Activated naive CD4-positive, alpha-beta T cell treated with anti-CD3 and anti-CD28 coated beads, Interleukin-2, amount 50 U/mL, for 72 hours (primary cell): Measurements from ENCODE around the gene ARHGAP10. TPM values are rescaled to one million over a fixed set of nuclear protein-coding genes. Genes with fewer than 3 reads are reported as not detected.

ENCODE experiments used
- ATAC-seq, 2 donors: fragments of 150-1000 bp; cut with Tn5 transposase; 2 replicates each; pipeline ENCODE4 v1.10.0; 2021; ENCODE audit warnings: mild to moderate bottlenecking in 2 of 2, moderate library complexity in 2 of 2
- DNase-seq, 2 donors: peaks; one replicate each; pipeline ENCODE4 v3.0.0; 2021 to 2022; ENCODE audit warnings: low spot score in 2 of 2
- H3K27ac Mint-ChIP-seq, 2 donors: one replicate each; pipeline ENCODE4 v1.8.0; 2022; ENCODE audit warnings: mild to moderate bottlenecking in 2 of 2, mixed read lengths in 2 of 2
- H3K36me3 Mint-ChIP-seq, 2 donors: one replicate each; pipeline ENCODE4 v1.8.0; 2022; ENCODE audit warnings: mixed read lengths in 2 of 2
- H3K9me3 Mint-ChIP-seq, 2 donors: one replicate each; pipeline ENCODE4 v1.8.0; 2022; ENCODE audit warnings: mixed read lengths in 2 of 2
- total RNA-seq, 2 donors: library from RNA; stranded (reverse); gene quantifications; one replicate each; pipeline ENCODE4 v1.2.3, GENCODE V29; 2022

ARHGAP10 gene, protein sequence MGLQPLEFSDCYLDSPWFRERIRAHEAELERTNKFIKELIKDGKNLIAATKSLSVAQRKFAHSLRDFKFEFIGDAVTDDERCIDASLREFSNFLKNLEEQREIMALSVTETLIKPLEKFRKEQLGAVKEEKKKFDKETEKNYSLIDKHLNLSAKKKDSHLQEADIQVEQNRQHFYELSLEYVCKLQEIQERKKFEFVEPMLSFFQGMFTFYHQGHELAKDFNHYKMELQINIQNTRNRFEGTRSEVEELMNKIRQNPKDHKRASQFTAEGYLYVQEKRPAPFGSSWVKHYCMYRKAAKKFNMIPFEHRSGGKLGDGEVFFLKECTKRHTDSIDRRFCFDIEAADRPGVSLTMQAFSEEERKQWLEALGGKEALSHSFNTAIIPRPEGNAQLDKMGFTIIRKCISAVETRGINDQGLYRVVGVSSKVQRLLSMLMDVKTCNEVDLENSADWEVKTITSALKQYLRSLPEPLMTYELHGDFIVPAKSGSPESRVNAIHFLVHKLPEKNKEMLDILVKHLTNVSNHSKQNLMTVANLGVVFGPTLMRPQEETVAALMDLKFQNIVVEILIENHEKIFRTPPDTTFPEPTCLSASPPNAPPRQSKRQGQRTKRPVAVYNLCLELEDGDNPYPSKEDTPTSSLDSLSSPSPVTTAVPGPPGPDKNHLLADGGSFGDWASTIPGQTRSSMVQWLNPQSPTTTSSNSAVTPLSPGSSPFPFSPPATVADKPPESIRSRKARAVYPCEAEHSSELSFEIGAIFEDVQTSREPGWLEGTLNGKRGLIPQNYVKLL
- 1 to 10 TPM; 2.9 to 6.4 TPM for total RNA-seq

DNA sequence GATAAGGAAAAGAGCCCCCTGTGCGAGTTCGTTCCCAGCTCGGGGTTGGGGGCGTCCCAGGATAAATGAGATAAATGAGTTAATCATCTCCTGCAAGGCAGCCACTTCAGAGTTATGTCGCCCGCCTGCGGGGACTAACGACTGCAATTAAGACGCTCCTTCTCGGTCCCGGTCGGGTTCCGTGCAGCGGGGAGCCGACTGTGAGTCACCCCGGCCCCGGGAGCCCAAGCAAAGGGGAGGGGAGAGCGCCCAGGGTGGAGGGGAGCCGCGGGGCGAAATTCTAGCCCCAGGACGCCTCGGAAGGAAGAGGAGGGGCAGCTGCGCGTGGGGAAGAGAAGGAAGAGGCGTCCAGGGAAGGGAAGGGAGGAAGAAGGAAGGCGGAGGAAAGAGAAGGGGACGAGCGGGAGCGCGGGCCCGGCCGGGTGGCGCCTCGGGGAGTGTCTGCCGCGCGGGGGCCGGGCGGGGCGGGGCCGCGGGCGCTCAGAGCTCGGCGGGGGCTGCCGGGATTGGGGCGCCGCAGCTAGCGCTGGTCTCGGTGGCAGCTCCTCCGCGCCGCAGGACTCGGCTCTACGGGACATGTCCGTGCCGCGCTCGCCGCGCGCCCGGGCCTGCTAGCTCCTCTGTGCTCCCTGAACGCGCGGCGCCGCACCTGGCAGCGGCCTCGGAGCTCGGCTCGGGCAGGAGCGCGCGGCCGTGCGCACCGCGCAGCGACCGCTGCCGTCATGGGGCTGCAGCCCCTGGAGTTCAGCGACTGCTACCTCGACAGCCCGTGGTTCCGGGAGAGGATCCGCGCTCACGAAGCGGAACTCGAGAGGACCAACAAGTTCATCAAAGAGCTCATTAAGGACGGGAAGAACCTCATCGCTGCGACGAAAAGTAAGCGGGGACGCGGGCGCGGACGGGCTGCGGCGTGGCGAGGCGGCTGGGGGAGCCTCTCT, at the start of gene ARHGAP10:
Gene ARHGAP10 (plus strand): TSS at position 509 of the 938 bp plus-strand sequence. CDS start 214 bp downstream, at position 723.
- peak within 1 kb of the TSS; percentile 39 to 85 for H3K27ac Mint-ChIP-seq
- H3K9me3 Mint-ChIP-seq, result no peaks in the 10 kb centered on the region
- peak; percentile 65 to 74 for DNase-seq
- peak; percentile 81 to 83 for ATAC-seq
- H3K36me3 Mint-ChIP-seq, result peaks cover 5 to 6% of the 10 kb centered on the region in 2 donors

DNA sequence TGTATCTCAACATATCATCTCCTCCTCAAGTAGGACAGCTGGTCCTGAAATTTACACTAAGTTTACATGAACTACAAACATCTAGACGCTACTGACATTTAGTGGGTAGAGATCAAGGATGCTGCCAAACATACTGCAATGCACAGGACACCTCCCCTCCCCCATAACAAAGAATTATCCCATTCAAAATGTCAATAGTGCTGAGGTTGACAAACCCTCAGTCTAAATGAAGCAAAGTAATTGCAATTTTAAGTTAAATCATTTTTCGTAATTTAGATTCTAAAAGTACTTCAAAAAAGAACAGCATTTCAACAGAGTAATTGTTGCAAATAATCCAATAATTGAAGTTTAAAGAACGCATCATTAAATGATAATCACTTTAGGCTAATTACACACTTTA, 49.1 kb upstream of the ARHGAP10 start:
- Mint-ChIP-seq H3K36me3 (peaks cover 13 to 23% of the 10 kb centered on the region in 2 donors), H3K9me3 (no peaks in the 10 kb centered on the region), H3K27ac (peak overlapping the region; percentile 93 to 95)
- ATAC-seq (no peak), DNase-seq (no peak)

DNA sequence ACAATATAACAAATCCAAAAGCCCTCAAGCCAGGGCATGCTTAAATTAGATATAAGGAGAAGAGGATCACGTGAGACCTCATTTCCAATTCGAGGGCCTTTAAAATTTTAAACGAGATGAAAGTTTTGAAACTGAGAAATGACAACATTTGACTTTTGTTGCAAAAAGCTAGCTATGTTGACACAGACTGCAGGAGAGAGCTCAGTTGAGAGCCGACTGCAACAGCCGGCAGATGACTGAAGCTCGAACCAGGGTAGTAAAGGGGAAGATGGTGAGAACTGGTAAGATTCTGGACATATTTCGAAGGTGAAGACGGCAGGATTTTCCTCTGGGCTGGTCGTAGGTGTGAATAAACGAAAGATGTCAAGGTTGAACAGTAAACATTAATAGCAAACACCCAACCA, 48.7 kb upstream of the ARHGAP10 start:
- DNase-seq, result no peak

DNA sequence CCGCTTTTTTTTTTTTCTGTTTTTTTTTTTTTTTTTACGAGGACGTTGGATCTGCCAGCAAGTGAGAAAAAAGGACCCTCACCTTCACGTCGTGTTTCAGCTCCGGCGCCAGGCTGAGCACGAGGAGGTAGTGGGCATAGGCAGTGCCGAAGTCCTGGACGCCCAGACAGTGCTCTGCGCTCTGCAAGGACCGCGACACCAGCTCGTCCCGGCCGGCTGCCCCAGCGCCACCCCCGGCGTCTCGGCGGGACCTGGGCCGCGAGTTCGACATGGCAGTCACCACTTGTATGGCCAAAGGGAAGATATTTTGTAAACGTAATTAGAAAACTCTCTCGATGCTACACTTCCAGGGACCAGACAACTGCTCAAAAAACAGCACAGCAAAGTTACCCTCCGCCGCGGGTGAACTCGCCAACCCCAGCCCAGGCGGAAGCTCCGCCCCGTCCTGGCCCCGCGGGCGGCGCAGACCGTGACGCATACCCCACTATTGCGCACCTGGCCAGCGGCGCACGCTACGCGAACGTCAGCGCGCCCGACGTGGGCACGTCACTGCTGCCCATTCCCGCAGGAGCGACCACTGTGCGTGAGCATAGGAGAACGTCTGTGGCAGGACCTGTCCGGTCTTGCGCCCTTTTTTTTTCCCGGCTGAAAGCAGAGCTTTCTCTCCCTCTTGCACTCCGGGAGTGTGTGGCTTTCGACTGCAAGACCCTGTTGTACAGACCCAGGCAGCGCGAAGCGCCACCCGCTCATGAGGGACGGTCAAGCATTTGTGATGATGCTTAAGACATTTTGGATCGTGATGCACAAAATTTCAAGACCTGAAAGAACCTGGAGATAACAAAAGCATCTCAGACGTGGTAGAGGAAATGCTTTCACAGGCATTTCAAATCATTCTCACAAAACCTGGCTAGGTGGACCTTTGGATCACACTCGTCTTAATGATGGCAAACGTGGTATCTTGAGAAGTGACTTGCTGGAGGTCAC, 47.9 kb upstream of the ARHGAP10 start, which contains the start of gene PRMT9:
Gene PRMT9 (minus strand): TSS at position 447 of the 984 bp plus-strand sequence. CDS start 176 bp downstream, at position 271.
- DNase-seq (peak; percentile 88 to 91), ATAC-seq (peak; percentile 100)
- H3K27ac Mint-ChIP-seq, result peak within 1 kb of the TSS; percentile 93 to 95
- H3K9me3 Mint-ChIP-seq, result no peaks in the 10 kb centered on the region
- H3K36me3 Mint-ChIP-seq, result peaks cover 13 to 17% of the 10 kb centered on the region in 2 donors

More for the DNA sequence above, 48.7 kb upstream of the ARHGAP10 start:
- ATAC-seq, result no peak
- H3K9me3 Mint-ChIP-seq, result no peaks in the 10 kb centered on the region
- peak overlapping the region; percentile 93 to 95 for H3K27ac Mint-ChIP-seq
- peaks cover 13 to 23% of the 10 kb centered on the region in 2 donors for H3K36me3 Mint-ChIP-seq

DNA sequence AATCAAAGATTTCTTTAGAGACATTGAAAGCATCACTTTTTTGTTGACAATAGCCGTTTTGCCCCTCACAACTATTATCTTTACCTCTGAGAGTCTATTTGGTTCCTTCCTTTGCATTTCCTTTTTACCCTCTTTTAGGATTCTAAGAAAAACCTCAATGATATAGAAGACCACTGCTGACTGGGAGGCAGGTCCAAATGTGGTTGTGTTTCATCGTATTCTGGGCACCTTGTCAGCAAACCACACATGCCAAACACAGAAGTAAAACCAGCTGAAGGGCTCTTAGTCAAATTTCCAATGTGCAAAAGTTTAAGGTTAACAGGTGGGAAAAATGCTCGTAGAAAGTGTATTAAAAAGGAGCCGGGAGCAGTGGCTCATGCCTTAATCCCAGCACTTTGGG, 42.8 kb upstream of the ARHGAP10 start:
- ATAC-seq (no peak), DNase-seq (no peak)
- Mint-ChIP-seq H3K9me3 (no peaks in the 10 kb centered on the region), H3K27ac (peak overlapping the region in 1 of 2 donors; percentile 20), H3K36me3 (peaks cover 2 to 4% of the 10 kb centered on the region in 2 donors)

DNA sequence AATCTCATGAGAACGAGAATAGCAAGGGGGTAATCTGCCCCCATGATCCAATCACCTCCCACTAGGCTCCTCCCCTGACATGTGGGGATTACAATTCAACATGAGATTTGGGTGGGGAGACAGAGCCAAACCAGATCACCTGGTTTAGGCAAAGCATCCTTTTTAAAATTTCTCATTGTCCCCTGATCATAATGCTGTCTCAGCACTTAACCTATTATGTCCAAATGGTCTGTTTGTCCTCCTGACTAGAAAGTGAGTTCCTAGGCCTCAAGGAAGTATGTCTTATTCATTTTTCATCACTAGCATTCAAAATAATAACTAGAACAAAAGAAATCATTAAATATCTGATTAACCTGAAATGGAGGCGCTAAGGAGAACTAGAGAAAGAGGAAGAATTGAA, 40.1 kb upstream of the ARHGAP10 start:
- DNase-seq, result no peak
- Mint-ChIP-seq H3K36me3 (no peaks in the 10 kb centered on the region), H3K9me3 (no peaks in the 10 kb centered on the region), H3K27ac (no peak overlapping the region)
- ATAC-seq, result no peak

DNA sequence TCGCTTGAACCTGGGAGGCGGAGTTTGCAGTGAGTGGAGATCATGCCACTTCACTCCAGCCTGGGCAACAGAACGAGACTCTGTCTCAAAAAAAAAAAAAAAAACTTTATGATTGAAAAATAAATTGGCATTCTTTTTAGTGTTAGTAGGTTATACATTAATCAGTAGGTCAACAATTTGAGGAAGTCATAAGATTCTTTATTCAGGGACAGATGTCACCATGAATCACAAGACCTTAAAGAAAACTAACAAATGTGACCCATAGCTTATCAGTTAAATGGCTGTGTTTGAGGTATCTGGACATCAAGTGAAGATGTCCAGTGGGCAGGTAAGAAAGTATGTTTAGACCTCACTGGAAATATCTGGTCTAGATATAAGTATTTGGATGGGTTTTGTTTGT, 38.7 kb upstream of the ARHGAP10 start:
- DNase-seq, result no peak

DNA sequence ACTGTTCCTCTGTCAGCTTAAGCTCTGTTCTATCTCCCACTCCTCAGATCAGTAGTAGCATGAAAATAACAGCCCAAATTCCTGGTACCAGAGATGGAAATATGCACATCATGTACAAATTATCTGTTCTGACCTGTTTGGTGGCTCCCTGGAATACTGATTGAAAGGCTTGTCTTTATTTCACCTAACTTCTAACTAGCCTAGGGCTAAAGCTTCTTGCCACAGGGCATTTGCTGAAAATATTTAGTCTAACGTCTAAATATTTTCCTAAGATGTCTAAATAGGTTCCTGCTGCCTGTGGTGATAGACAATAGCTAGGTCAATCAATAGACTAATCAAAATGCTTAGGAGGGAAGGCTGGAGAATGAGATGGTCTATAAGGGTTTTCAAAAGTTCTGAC, 35.0 kb upstream of the ARHGAP10 start:
- Mint-ChIP-seq H3K27ac (no peak overlapping the region), H3K9me3 (no peaks in the 10 kb centered on the region), H3K36me3 (no peaks in the 10 kb centered on the region)
- DNase-seq, result no peak
- ATAC-seq, result no peak

More for the DNA sequence above, 38.7 kb upstream of the ARHGAP10 start:
- no peak for ATAC-seq
- H3K27ac Mint-ChIP-seq, result no peak overlapping the region
- no peaks in the 10 kb centered on the region for H3K36me3 Mint-ChIP-seq
- H3K9me3 Mint-ChIP-seq, result no peaks in the 10 kb centered on the region

DNA sequence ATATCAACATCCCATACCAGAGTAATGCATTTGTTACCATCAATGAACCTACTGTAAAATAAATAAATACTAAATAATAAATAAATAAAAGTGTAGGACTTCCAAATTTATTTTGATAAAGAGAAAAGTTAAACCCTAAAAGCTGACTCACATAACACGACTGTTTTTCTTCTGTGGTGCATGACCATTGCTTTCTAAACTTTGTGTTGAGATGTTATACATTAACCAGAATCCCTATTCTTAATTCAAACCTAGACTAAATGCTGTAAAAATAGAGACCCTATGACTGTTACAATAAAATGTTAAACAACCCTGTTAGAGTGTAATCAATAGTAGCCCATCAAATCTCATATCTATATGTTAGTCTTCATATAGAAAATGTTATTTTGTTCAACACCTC, 27.0 kb upstream of the ARHGAP10 start:
- DNase-seq (no peak), ATAC-seq (no peak)
- no peaks in the 10 kb centered on the region for H3K9me3 Mint-ChIP-seq
- H3K36me3 Mint-ChIP-seq, result no peaks in the 10 kb centered on the region
- no peak overlapping the region for H3K27ac Mint-ChIP-seq

DNA sequence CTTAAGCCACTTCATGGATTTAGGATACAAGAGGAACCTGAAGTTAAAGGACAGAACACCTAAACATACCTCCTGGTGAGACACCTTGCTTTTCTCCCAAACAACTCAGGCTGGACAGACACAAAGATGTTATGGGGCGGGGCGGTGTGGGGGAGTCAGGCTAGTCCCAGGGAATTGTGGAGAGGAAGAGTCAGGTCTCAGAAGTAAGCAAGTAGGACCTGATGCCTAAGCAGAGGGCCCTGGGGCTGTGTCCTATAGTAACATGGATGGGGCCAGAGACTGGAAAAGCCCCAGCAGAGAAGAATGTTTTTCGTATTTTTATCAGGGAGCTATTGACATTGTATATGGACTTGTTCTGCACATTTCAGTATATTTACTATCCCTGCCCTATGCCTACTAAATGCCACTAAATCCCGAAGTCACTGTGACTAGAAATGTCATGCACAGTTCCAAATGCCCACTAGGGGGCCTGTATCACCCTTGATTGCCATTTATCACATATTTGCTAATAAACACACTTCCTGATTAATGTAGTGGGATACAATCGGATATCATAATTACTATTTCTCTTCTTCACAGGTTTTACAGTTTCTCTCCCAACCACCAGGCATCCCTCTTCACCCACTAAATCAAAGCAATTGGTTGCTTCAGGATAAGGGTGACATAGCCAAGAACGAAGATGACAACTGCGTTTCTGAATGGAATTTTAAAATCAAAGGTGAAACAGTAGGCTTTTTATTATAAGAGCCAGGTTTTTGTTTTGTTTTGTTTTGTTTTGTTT, 23.8 kb upstream of the ARHGAP10 start:
- H3K27ac Mint-ChIP-seq, result no peak overlapping the region
- peak; percentile 59 to 63 for ATAC-seq

DNA sequence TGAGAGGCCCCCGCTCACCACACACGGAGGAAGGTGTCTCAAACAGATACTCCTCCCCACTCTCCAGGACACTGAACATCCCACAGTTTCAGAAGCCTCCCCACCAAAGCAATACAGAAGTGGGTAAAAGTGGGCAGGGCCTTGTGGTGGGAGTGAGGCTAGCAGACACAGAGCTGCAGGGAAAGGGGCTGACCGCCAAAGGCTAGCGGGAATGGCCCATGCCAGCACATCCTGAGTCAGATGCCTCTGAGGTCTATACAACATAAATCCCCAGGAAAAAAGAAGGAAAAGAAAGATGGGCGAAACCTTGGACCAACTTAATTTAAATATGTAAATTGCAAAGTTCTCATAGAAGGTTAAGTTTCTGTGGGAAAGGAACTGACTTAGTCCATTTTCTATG, 21.9 kb upstream of the ARHGAP10 start:
- ATAC-seq (no peak), DNase-seq (no peak)
- no peaks in the 10 kb centered on the region for H3K9me3 Mint-ChIP-seq
- H3K27ac Mint-ChIP-seq, result no peak overlapping the region
- no peaks in the 10 kb centered on the region for H3K36me3 Mint-ChIP-seq

More for the DNA sequence above, 23.8 kb upstream of the ARHGAP10 start:
- H3K9me3 Mint-ChIP-seq, result no peaks in the 10 kb centered on the region
- peak in 1 of 2 donors; percentile 29 for DNase-seq
- H3K36me3 Mint-ChIP-seq, result no peaks in the 10 kb centered on the region

DNA sequence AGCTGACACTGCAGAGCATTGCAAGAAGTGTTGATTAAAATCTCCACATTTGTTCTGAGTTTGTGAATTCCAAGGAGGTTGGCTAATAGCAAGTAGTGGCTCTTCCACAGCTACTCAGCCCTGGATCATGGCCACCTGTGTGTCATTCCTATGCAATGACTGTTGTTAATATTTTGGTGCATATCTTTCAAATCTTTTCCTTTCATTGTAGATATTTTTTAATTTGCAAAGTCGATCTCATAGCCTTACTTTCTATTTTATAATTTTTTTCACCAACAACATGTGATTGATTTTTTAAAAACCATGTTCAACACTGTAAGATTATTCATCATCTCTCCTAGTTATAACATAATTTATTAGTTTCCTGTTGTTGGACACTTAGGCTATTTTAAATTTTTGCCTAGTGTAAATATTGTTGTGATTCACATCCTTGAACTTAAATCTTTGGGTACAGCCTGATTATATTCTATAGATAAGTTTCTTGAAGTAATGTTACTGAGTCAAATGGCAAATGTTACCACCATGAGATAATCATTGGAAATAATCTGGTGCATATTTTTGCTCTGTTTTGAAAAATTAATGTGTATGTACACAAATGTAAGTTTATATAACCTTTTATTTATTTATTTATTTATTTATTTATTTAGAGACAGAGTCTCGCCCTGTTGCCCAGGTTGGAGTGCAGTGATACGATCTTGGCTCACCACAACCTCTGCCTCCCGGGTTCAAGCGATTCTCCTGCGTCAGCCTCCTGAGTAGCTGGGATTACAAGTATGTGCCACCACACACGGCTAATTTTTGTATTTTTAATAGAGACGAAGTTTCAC, 17.1 kb upstream of the ARHGAP10 start:
- ATAC-seq (no peak), DNase-seq (no peak)
- H3K27ac Mint-ChIP-seq, result no peak overlapping the region
- no peaks in the 10 kb centered on the region for H3K9me3 Mint-ChIP-seq
- no peaks in the 10 kb centered on the region for H3K36me3 Mint-ChIP-seq

DNA sequence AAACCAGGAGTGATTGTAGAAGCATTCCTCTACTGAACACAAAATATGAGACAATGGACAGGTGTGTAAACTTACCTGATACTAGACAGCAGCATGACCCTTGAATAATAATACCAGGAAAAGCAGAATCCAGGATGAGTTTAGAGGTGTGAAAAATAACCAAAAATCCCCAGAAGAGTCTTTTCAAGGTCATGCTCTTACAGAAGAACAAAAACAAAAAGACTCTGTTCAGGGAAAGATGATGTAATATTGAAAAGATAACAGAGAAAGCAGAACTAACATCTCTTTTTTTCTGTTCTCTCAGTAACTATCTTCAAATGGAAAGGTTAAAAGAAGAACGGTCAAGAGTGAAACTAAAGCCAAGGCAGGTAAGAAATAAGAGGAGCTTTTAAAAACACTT, 14.0 kb upstream of the ARHGAP10 start:
- DNase-seq, result no peak
- no peak overlapping the region for H3K27ac Mint-ChIP-seq
- ATAC-seq, result no peak

DNA sequence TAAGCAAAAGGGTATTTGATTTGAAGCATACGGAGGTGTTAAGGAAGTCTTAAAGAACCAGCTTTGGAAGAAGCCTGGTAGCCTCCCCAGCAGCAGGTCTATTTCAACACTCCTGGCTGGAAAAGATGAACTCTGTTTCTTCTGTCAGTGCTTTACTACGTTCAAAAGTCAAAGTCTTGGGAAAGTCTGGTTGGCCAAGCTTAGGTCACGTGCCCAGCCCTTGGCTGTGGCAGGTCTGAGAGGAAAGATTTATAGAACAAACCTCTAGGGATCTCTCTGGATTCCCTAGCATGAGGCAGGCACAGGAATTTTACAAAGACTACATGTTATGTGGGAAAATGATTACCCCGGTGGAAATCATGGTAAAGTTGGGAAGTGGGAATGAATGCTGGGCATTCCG, 8.6 kb upstream of the ARHGAP10 start:
- H3K9me3 Mint-ChIP-seq, result no peaks in the 10 kb centered on the region
- DNase-seq, result no peak
- H3K27ac Mint-ChIP-seq, result no peak overlapping the region
- no peaks in the 10 kb centered on the region for H3K36me3 Mint-ChIP-seq
- no peak for ATAC-seq

More for the DNA sequence above, 14.0 kb upstream of the ARHGAP10 start:
- Mint-ChIP-seq H3K36me3 (no peaks in the 10 kb centered on the region), H3K9me3 (no peaks in the 10 kb centered on the region)
